CD4-positive, CD25-positive, alpha-beta regulatory T cell (primary cell): ENCODE measurements around the gene UBAP1L. TPM values are rescaled to one million over a fixed set of nuclear protein-coding genes. Genes with fewer than 3 reads are reported as not detected.
A peak's percentile ranks its signal among the peaks of the same experiment; 100 is the strongest.
"Not testable (repeated sequence)": the region's sequence is repeated elsewhere in the genome, so short reads cannot be mapped to it uniquely, and the experiment has no call there.

Source experiments
- ATAC-seq, 2 donors: fragments of 150-1000 bp; cut with Tn5 transposase; one replicate each; pipeline ENCODE4 v1.10.0; 2021; ENCODE audit warnings: low read depth in 2 of 2, moderate number of reproducible peaks in 2 of 2, moderate library complexity in 1 of 2
- DNase-seq, 3 donors: peaks; one replicate each; pipeline versions ENCODE4 v3.0.0 to v3.0.0-alpha.2; 2012 to 2022; ENCODE audit warnings: mixed read lengths in 1 of 3
- H3K27ac ChIP-seq: one replicate; pipeline ENCODE4 v1.7.0; 2013; ENCODE audit warnings: mild to moderate bottlenecking, low read length; ENCODE audit not compliant: insufficient read depth, poor library complexity, severe bottlenecking
- H3K27me3 ChIP-seq: one replicate; pipeline ENCODE4 v1.7.0; 2013; ENCODE audit warnings: low read length; ENCODE audit not compliant: control insufficient read depth, insufficient read depth
- H3K36me3 ChIP-seq: one replicate; pipeline ENCODE4 v1.7.0; 2013; ENCODE audit warnings: mild to moderate bottlenecking, low read length, moderate library complexity; ENCODE audit not compliant: control insufficient read depth, insufficient read depth
- H3K4me1 ChIP-seq: 2 replicates; pipeline ENCODE4 v1.7.0; 2013; ENCODE audit warnings: mild to moderate bottlenecking, low read length; ENCODE audit not compliant: insufficient read depth, control insufficient read depth, poor library complexity, severe bottlenecking
- H3K4me3 ChIP-seq: one replicate; pipeline ENCODE4 v1.7.0; 2013; ENCODE audit warnings: low read depth, mild to moderate bottlenecking, low read length, moderate library complexity
- H3K9me3 ChIP-seq, 2 experiments: 1 replicate in 1 of 2; 2 replicates in 1 of 2; pipeline ENCODE4 v1.7.0; 2013; ENCODE audit warnings: low read length in 2 of 2, mild to moderate bottlenecking in 1 of 2, moderate library complexity in 1 of 2; ENCODE audit not compliant: control insufficient read depth in 2 of 2
- H3K27ac Mint-ChIP-seq, 3 donors: one replicate each; pipeline ENCODE4 v1.8.0; 2020 to 2022; ENCODE audit warnings: mild to moderate bottlenecking in 3 of 3, mixed read lengths in 3 of 3, moderate library complexity in 2 of 3
- H3K27me3 Mint-ChIP-seq: one replicate; pipeline ENCODE4 v1.8.0; 2022; ENCODE audit warnings: mild to moderate bottlenecking, mixed read lengths
- H3K36me3 Mint-ChIP-seq: one replicate; pipeline ENCODE4 v1.8.0; 2020; ENCODE audit warnings: mixed read lengths
- H3K4me1 Mint-ChIP-seq, 4 donors: one replicate each; pipeline ENCODE4 v1.8.0; 2020 to 2022; ENCODE audit warnings: mixed read lengths in 4 of 4, mild to moderate bottlenecking in 1 of 4
- H3K4me3 Mint-ChIP-seq, 4 donors: one replicate each; pipeline ENCODE4 v1.8.0; 2020 to 2022; ENCODE audit warnings: mild to moderate bottlenecking in 4 of 4, mixed read lengths in 4 of 4, moderate library complexity in 3 of 4
- H3K9me3 Mint-ChIP-seq, 7 donors: one replicate each; pipeline ENCODE4 v1.8.0; 2020 to 2022; ENCODE audit warnings: mixed read lengths in 7 of 7, mild to moderate bottlenecking in 3 of 7, moderate library complexity in 2 of 7
- polyA plus RNA-seq, 4 donors: library from polyadenylated mRNA; unstranded; fragments of 300-500 nt; fragmentation: Illumina TruSeq; gene quantifications; one replicate each; pipeline ENCODE4 v1.2.3, GENCODE V29; 2021
- total RNA-seq: library from RNA; stranded (reverse); gene quantifications from one replicate; pipeline ENCODE4 v1.2.3, GENCODE V29; 2022

The UBAP1L gene
- total RNA-seq (10.1 TPM), polyA plus RNA-seq (under 1 TPM in 3 of 4 donors, not detected in 1; 0.08 to 0.42 (median 0.21) TPM)

GRCh38 chr15:65115086-65115485, at the start of gene UBAP1L:
UBAP1L (minus strand) TSS chr15:65115200; CDS start chr15:65106215, 8,985 bp downstream.
- Histone ChIP-seq H3K4me3 (no peak within 1 kb of the TSS), H3K36me3 (peaks cover 72% of the 10 kb centered on the region), H3K9me3 (no peaks in the 10 kb centered on the region), H3K4me1 (no peaks in the 10 kb centered on the region), H3K27me3 (no peaks in the 10 kb centered on the region), H3K27ac (no peak within 1 kb of the TSS)
- Mint-ChIP-seq H3K4me3 (no peak within 1 kb of the TSS), H3K27ac (no peak within 1 kb of the TSS), H3K9me3 (no peaks in the 10 kb centered on the region), H3K36me3 (peaks cover 51% of the 10 kb centered on the region), H3K27me3 (no peaks in the 10 kb centered on the region), H3K4me1 (peaks cover 0 to 7% (median 2%) of the 10 kb centered on the region in 4 donors)
- no peak for DNase-seq
- ATAC-seq = no peak

DNA sequence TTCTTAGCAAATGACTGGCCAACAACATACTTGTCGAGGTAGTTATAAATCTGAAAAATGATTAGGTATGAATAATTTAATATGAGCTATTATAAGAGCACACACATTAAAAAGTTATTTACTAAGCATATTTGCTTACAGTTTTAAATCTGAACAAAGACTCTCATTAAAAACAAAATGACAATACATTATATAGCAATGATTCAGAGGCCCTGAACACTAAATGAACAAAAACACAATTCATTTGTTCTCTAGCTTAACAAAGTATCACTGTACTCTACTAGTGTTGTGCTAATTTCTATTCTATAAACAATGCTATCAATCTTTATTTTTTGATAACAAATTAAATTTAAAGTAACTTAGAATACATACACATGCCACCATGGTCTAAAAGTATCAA, 49.1 kb upstream of the UBAP1L start:
- ATAC-seq (no peak), DNase-seq (no peak)
- peaks cover 5 to 15% (median 6%) of the 10 kb centered on the region in 4 donors for H3K4me1 Mint-ChIP-seq
- no peaks in the 10 kb centered on the region for H3K27me3 Mint-ChIP-seq
- H3K4me3 Mint-ChIP-seq = no peak overlapping the region
- H3K36me3 ChIP-seq = peaks cover 40% of the 10 kb centered on the region
- peaks cover 11% of the 10 kb centered on the region for H3K36me3 Mint-ChIP-seq
- no peaks in the 10 kb centered on the region for H3K27me3 ChIP-seq
- no peak overlapping the region for H3K27ac Mint-ChIP-seq
- no peak overlapping the region for H3K4me3 ChIP-seq
- H3K9me3 ChIP-seq = no peaks in the 10 kb centered on the region
- H3K4me1 ChIP-seq = no peaks in the 10 kb centered on the region
- H3K27ac ChIP-seq = no peak overlapping the region
- H3K9me3 Mint-ChIP-seq = no peaks in the 10 kb centered on the region

DNA sequence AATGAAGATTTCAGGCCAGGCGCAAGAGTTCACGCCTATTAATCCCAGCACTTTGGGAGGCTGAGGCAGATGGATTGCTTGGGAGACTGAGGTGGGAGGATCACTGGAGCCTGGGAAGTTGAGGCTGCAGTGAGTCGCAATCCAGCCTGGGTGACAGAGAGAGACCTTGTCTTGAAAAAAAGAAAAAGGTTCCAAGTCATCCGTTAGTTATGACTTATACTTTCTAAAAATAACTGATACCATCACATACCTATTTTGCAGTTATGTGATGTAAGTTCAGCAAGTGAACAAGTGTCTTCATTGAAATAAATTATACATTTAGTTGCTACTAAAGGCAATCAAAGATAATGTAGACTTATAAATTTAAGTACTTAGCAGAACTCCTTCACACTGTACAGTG, 48.0 kb upstream of the UBAP1L start:
- Mint-ChIP-seq H3K27ac (no peak overlapping the region), H3K9me3 (no peaks in the 10 kb centered on the region), H3K27me3 (no peaks in the 10 kb centered on the region), H3K4me1 (peaks cover 5 to 15% (median 6%) of the 10 kb centered on the region in 4 donors), H3K4me3 (no peak overlapping the region), H3K36me3 (peaks cover 11% of the 10 kb centered on the region)
- no peak for ATAC-seq
- no peaks in the 10 kb centered on the region for H3K27me3 ChIP-seq
- no peaks in the 10 kb centered on the region for H3K9me3 ChIP-seq
- H3K36me3 ChIP-seq = peaks cover 50% of the 10 kb centered on the region
- no peak for DNase-seq
- no peak overlapping the region for H3K27ac ChIP-seq
- H3K4me1 ChIP-seq = no peaks in the 10 kb centered on the region
- H3K4me3 ChIP-seq = no peak overlapping the region

DNA sequence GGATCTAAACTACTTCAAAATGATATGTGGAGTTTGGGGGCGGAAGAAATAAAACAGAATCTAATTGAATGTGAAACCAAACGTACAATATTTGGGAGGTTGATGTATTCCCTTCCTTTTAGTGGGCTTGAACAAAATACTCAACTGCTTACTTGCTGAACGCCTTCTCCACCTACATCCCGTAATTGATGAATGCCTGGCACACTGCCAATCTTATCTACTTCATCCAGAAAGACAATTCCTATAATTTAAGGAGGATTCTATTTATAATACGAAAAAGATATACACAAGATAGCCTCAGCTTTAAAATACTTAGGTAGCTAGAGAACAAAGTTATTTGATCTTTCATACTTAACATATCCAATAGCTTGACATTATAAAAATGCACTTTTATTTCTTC, 41.7 kb upstream of the UBAP1L start:
- H3K36me3 Mint-ChIP-seq = peaks cover 29% of the 10 kb centered on the region
- DNase-seq (no peak), ATAC-seq (no peak)
- H3K4me3 ChIP-seq = no peak overlapping the region
- H3K27me3 ChIP-seq = no peaks in the 10 kb centered on the region
- H3K9me3 Mint-ChIP-seq = no peaks in the 10 kb centered on the region
- no peaks in the 10 kb centered on the region for H3K4me1 ChIP-seq
- no peak overlapping the region for H3K27ac Mint-ChIP-seq
- peaks cover 72% of the 10 kb centered on the region for H3K36me3 ChIP-seq
- no peak overlapping the region for H3K27ac ChIP-seq
- no peak overlapping the region for H3K4me3 Mint-ChIP-seq
- H3K27me3 Mint-ChIP-seq = no peaks in the 10 kb centered on the region
- peaks cover 0 to 10% (median 6%) of the 10 kb centered on the region in 4 donors for H3K4me1 Mint-ChIP-seq
- no peaks in the 10 kb centered on the region for H3K9me3 ChIP-seq

GRCh38 chr15:65154720-65155119, 39.7 kb upstream of the UBAP1L start:
- no peak overlapping the region for H3K4me3 ChIP-seq
- Mint-ChIP-seq H3K4me1 (no peaks in the 10 kb centered on the region), H3K27me3 (no peaks in the 10 kb centered on the region), H3K36me3 (peaks cover 29% of the 10 kb centered on the region), H3K9me3 (no peaks in the 10 kb centered on the region), H3K27ac (no peak overlapping the region), H3K4me3 (no peak overlapping the region)
- H3K9me3 ChIP-seq = no peaks in the 10 kb centered on the region
- no peak overlapping the region for H3K27ac ChIP-seq
- H3K27me3 ChIP-seq = no peaks in the 10 kb centered on the region
- peaks cover 87% of the 10 kb centered on the region for H3K36me3 ChIP-seq
- no peaks in the 10 kb centered on the region for H3K4me1 ChIP-seq
- no peak for ATAC-seq
- no peak for DNase-seq

DNA sequence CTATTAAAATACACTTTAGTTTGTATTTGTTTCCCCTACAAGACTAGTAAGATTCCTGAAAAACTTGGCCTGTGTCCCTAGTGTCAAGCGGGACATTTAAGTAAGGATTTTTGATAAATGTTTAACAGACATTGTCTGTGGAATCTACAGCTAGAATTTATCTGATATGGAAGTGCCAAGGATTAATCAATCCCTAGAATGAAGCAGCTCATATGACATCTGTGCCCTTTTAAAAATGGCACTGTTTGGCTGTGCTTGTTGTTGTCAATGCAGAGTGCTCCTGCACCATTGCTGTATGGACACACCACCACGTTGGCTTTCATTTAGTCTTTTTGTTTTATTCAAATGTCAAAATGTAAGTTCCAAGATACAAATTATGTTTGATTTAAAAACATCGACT, 32.9 kb upstream of the UBAP1L start:
- Mint-ChIP-seq H3K9me3 (peaks cover 0 to 1% (median 0%) of the 10 kb centered on the region in 7 donors), H3K27me3 (no peaks in the 10 kb centered on the region), H3K4me3 (no peak overlapping the region), H3K4me1 (peaks cover 0 to 3% (median 0%) of the 10 kb centered on the region in 4 donors), H3K36me3 (peaks cover 10% of the 10 kb centered on the region), H3K27ac (no peak overlapping the region)
- H3K9me3 ChIP-seq = no peaks in the 10 kb centered on the region
- no peak overlapping the region for H3K27ac ChIP-seq
- no peaks in the 10 kb centered on the region for H3K4me1 ChIP-seq
- DNase-seq (no peak), ATAC-seq (no peak)
- H3K4me3 ChIP-seq = no peak overlapping the region
- peaks cover 42% of the 10 kb centered on the region for H3K36me3 ChIP-seq
- H3K27me3 ChIP-seq = no peaks in the 10 kb centered on the region

GRCh38 chr15:65146438-65146837, 31.4 kb upstream of the UBAP1L start:
- H3K4me1 Mint-ChIP-seq = peaks cover 0 to 3% (median 0%) of the 10 kb centered on the region in 4 donors
- Histone ChIP-seq H3K4me3 (no peak overlapping the region), H3K36me3 (peaks cover 31% of the 10 kb centered on the region), H3K9me3 (no peaks in the 10 kb centered on the region), H3K27me3 (no peaks in the 10 kb centered on the region), H3K27ac (no peak overlapping the region), H3K4me1 (no peaks in the 10 kb centered on the region)
- ATAC-seq (no peak), DNase-seq (no peak)
- no peaks in the 10 kb centered on the region for H3K27me3 Mint-ChIP-seq
- H3K27ac Mint-ChIP-seq = peak overlapping the region in 1 of 3 donors; percentile 27
- peaks cover 10% of the 10 kb centered on the region for H3K36me3 Mint-ChIP-seq
- no peak overlapping the region for H3K4me3 Mint-ChIP-seq
- peaks cover 0 to 1% (median 0%) of the 10 kb centered on the region in 7 donors for H3K9me3 Mint-ChIP-seq

GRCh38 chr15:65138631-65139030, 23.6 kb upstream of the UBAP1L start:
- not testable (repeated sequence) for H3K9me3 ChIP-seq, H3K27me3 ChIP-seq, H3K36me3 ChIP-seq, H3K4me3 Mint-ChIP-seq, H3K27me3 Mint-ChIP-seq, H3K4me3 ChIP-seq, H3K27ac ChIP-seq, H3K4me1 Mint-ChIP-seq, H3K27ac Mint-ChIP-seq, H3K9me3 Mint-ChIP-seq, DNase-seq, ATAC-seq, H3K36me3 Mint-ChIP-seq, H3K4me1 ChIP-seq
